AG09309 (cell line): ENCODE results near the gene MARK2.
"Not testable (repeated sequence)": the region's sequence is repeated elsewhere in the genome, so short reads cannot be mapped to it uniquely, and the experiment has no call there.

Experiments used
- DNase-seq: peaks from one replicate; pipeline ENCODE4 v3.0.0-alpha.2; 2010; ENCODE audit warnings: low read depth
- H3K4me3 ChIP-seq: 2 replicates; pipeline ENCODE4 v1.5.1; 2011; ENCODE audit warnings: mild to moderate bottlenecking, low read depth, low read length, moderate library complexity; ENCODE audit not compliant: control insufficient read depth
- CTCF ChIP-seq: IDR thresholded peaks from 2 replicates; pipeline ENCODE4 v1.5.1; 2011; ENCODE audit warnings: mild to moderate bottlenecking, low read depth, low read length, inconsistent platforms; ENCODE audit not compliant: insufficient read depth, control insufficient read depth; ENCODE audit errors: missing control alignments

Gene MARK2

GRCh38 chr11:63804259-63804658, 34.7 kb upstream of the MARK2 start:
- TF ChIP-seq CTCF, result no peak
- no peak overlapping the region for H3K4me3 ChIP-seq
- DNase-seq, result no peak

- DNase-seq, result no peak
- no peak for TF ChIP-seq CTCF
- no peak overlapping the region for H3K4me3 ChIP-seq
Measured at GRCh38 chr11:63805844-63806415, 33.0 kb upstream of the MARK2 start.

- H3K4me3 ChIP-seq, DNase-seq: not testable (repeated sequence)
Measured at GRCh38 chr11:63810383-63810782, 28.5 kb upstream of the MARK2 start.

- DNase-seq, result no peak
Measured at GRCh38 chr11:63811522-63811921, 27.4 kb upstream of the MARK2 start.

GRCh38 chr11:63813035-63813562, 25.8 kb upstream of the MARK2 start, which contains the start of gene SPINDOC:
Gene SPINDOC, plus strand, starts transcription at chr11:63813456. Its CDS starts 231 bp downstream, at chr11:63813687.
- TF ChIP-seq CTCF, result no peak
- DNase-seq, result no peak
- peak within 1 kb of the TSS; percentile 98 for H3K4me3 ChIP-seq

More at GRCh38 chr11:63811522-63811921, 27.4 kb upstream of the MARK2 start:
- H3K4me3 ChIP-seq, result no peak overlapping the region
- no peak for TF ChIP-seq CTCF

GRCh38 chr11:63813563-63814382, 25.1 kb upstream of the MARK2 start:
- no peak for DNase-seq
- no peak for TF ChIP-seq CTCF
- H3K4me3 ChIP-seq, result peak overlapping the region; percentile 98

- no peak for DNase-seq
- H3K4me3 ChIP-seq, result peak overlapping the region; percentile 98
- no peak for TF ChIP-seq CTCF
Measured at GRCh38 chr11:63814383-63814736, 24.6 kb upstream of the MARK2 start.
